HepG2 (cell line): ENCODE measurements around the gene PTCRA. TPM values are rescaled to one million over a fixed set of nuclear protein-coding genes. Genes with fewer than 3 reads are reported as not detected.

ENCODE experiments used
- GATAD2A ChIP-seq: IDR thresholded peaks from 2 replicates; pipeline ENCODE4 v1.6.1; 2016
- MIER3 ChIP-seq: IDR thresholded peaks from 2 replicates; pipeline ENCODE4 v1.6.1; 2016; ENCODE audit warnings: missing compliant biosample characterization, borderline replicate concordance
- POLR2A ChIP-seq, 2 experiments: IDR thresholded peaks; 2 replicates each; pipeline ENCODE4 v1.6.1; 2011; ENCODE audit warnings: low read depth in 2 of 2, low read length in 2 of 2, mild to moderate bottlenecking in 1 of 2, moderate library complexity in 1 of 2; ENCODE audit not compliant: insufficient read depth in 1 of 2
- POLR2G ChIP-seq: fragments of 200-400 bp; formaldehyde crosslinking; IDR thresholded peaks from 2 replicates; pipeline ENCODE4 v1.6.1; 2018; ENCODE audit warnings: mild to moderate bottlenecking, low read depth, low read length, moderate library complexity
- TCF7L2 ChIP-seq: IDR thresholded peaks from 2 replicates; pipeline ENCODE4 v1.6.1; 2011; ENCODE audit warnings: mild to moderate bottlenecking, low read depth, low read length, moderate library complexity
- ZBTB20 ChIP-seq: sonication (generic); formaldehyde crosslinking; IDR thresholded peaks from 2 replicates; pipeline ENCODE4 v1.8.1; 2023; ENCODE audit warnings: missing genetic modification reagents, low read depth, mild to moderate bottlenecking, borderline replicate concordance
- ZFP90 ChIP-seq: sonication (generic); formaldehyde crosslinking; IDR thresholded peaks from 2 replicates; pipeline ENCODE4 v1.8.0; 2022; ENCODE audit warnings: missing genetic modification reagents, mild to moderate bottlenecking, inconsistent platforms, borderline replicate concordance
- ZNF407 ChIP-seq: sonication (generic); formaldehyde crosslinking; IDR thresholded peaks from one replicate; pipeline ENCODE4 v1.5.1; 2020; ENCODE audit warnings: mild to moderate bottlenecking, missing genetic modification reagents; ENCODE audit errors: not compliant biosample characterization
- ZNF543 ChIP-seq: sonication (generic); formaldehyde crosslinking; IDR thresholded peaks from 2 replicates; pipeline ENCODE4 v1.4.0; 2020; ENCODE audit warnings: mild to moderate bottlenecking, missing genetic modification reagents
- ZNF574 ChIP-seq: sonication (generic); formaldehyde crosslinking; IDR thresholded peaks from 2 replicates; pipeline ENCODE4 v1.4.0; 2020; ENCODE audit warnings: missing genetic modification reagents
- ZSCAN12 ChIP-seq: sonication (generic); formaldehyde crosslinking; IDR thresholded peaks from 2 replicates; pipeline ENCODE4 v1.9.0; 2021; ENCODE audit warnings: mild to moderate bottlenecking, missing genetic modification reagents
- polyA plus RNA-seq, 8 experiments: library from polyadenylated mRNA; depleted of rRNA in 3 of 8; stranded (reverse) in 7 of 8; unstranded in 1 of 8; fragments of >200 nt; fragmentation: Illumina TruSeq in 4 of 8; extraction: Trizol in 4 of 8; gene quantifications; 2 replicates each; pipeline versions ENCODE4 v1.2.1 to v1.2.3, GENCODE V29; 2011 to 2016; ENCODE audit warnings: low read depth in 4 of 8, missing spikeins in 1 of 8, mixed read lengths in 1 of 8; ENCODE audit not compliant: insufficient read depth in 1 of 8
- total RNA-seq, 5 experiments: library from RNA; depleted of rRNA; stranded (reverse); fragments of >200 nt; fragmentation: Illumina TruSeq; extraction: Trizol; gene quantifications; 2 replicates each; pipeline ENCODE4 v1.2.3, GENCODE V29; 2016; ENCODE audit warnings: low read depth in 1 of 5
- TF ChIP-seq, protein P1 (sequence below): IDR thresholded peaks from 2 replicates; pipeline ENCODE4 v1.6.1; 2016; ENCODE audit warnings: missing compliant biosample characterization, missing genetic modification reagents, borderline replicate concordance

The PTCRA gene
- total and polyA plus RNA-seq, 2 of the 13 experiments (the other 11 are each of a cell fraction or from before 2014, with no cell fraction given) = not detected

DNA sequence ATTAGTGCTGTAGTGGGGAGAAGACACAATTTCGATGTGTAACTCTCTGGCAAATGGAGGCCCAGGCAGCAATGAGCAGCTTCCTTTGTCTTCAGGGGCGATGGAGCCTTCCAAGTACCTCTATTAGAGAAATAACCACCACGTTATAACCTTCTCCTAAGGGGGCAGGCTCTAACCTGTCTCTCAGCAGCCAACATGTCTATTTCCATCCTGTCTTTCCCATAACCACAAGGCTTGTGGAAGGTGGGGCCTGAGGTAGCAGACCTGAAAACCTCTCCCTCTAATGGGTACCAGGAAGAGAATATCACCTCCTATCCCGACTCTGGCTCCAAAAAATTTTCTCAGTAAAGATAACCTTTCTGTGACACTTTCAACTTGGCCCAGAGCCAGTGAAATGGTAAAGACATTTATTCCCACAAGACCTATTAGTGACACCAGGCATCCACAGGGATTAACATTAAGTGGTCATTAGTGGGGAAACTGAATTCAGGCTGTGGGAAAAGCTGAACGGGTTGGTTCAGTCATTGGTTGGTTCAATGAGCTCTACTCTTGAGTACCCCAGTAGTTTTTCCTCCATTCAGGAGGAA lies 59.2 kb downstream of the PTCRA start (continued):
- TF ChIP-seq ZNF407 (CRISPR knock-in tag) = no peak
- TF ChIP-seq ZNF543 (CRISPR knock-in tag) = no peak
- TF ChIP-seq, protein P1, sequence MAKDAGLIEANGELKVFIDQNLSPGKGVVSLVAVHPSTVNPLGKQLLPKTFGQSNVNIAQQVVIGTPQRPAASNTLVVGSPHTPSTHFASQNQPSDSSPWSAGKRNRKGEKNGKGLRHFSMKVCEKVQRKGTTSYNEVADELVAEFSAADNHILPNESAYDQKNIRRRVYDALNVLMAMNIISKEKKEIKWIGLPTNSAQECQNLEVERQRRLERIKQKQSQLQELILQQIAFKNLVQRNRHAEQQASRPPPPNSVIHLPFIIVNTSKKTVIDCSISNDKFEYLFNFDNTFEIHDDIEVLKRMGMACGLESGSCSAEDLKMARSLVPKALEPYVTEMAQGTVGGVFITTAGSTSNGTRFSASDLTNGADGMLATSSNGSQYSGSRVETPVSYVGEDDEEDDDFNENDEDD (CRISPR knock-in tag) = no peak
- TF ChIP-seq ZFP90 (CRISPR knock-in tag) = no peak
- TF ChIP-seq MIER3 (CRISPR knock-in tag) = no peak
- TF ChIP-seq TCF7L2 = no peak
- no peak for TF ChIP-seq ZBTB20 (CRISPR knock-in tag)
- no peak for TF ChIP-seq GATAD2A
- TF ChIP-seq POLR2A (IDR thresholded peaks at IDR 0.05; ENCODE audit: insufficient read depth in 1 of 2, low read depth in 2 of 2, low read length in 2 of 2) = 0 out of 4 replicates have a peak, but pooled peaks have one; percentile 8 to 26
- TF ChIP-seq ZSCAN12 = no peak
- no peak for TF ChIP-seq ZNF574 (CRISPR knock-in tag)
- 0 out of 2 replicates have a peak, but pooled peaks have one; percentile 36 for TF ChIP-seq POLR2G
